IMR-90 (cell line): ENCODE measurements around the gene BTRC. TPM values are rescaled to one million over a fixed set of nuclear protein-coding genes. Genes with fewer than 3 reads are reported as not detected.

Experiments
- ATAC-seq: fragments of 200-7000 bp; cut with Tn5 transposase; 2 replicates; pipeline ENCODE4 v1.9.1; 2020; ENCODE audit warnings: low read depth, mild to moderate bottlenecking, moderate library complexity
- BruUV-seq: library from RNA; stranded (reverse); fragments of 400-500 nt; replicated peaks from 2 replicates; lab custom pipeline; 2021; lab: Mats Ljungman, UMichigan
- CTCF ChIA-PET: fragments of 300-600 bp; formaldehyde crosslinking; extraction: SDS; loops from one replicate; lab custom pipeline; 2021; ENCODE audit warnings: antibody characterized with exemption; lab: Yijun Ruan, JAX
- POLR2A ChIA-PET: fragments of 300-600 bp; sonication (Branson Sonifier 250); formaldehyde crosslinking; loops from one replicate; lab custom pipeline; 2022; ENCODE audit warnings: antibody characterized with exemption; ENCODE audit not compliant: unreplicated experiment; lab: Charles Lee
- DNase-seq: peaks from one replicate; pipeline ENCODE4 v3.0.0; 2013
- H2AFZ ChIP-seq: replicated peaks from 2 replicates; pipeline ENCODE3; 2013; ENCODE audit warnings: low read length, mild to moderate bottlenecking; ENCODE audit not compliant: poor library complexity
- H2AK5ac ChIP-seq: 2 replicates; pipeline ENCODE4 v1.6.1; 2013; ENCODE audit warnings: low read depth, low read length, inconsistent platforms
- H2AK9ac ChIP-seq: replicated peaks from 2 replicates; pipeline ENCODE3; 2013; ENCODE audit warnings: mild to moderate bottlenecking, low read depth, low read length, moderate library complexity; ENCODE audit not compliant: poor library complexity
- H2BK120ac ChIP-seq: 2 replicates; pipeline ENCODE4 v1.6.1; 2013; ENCODE audit warnings: low read depth, low read length, inconsistent platforms
- H2BK15ac ChIP-seq: 3 replicates; pipeline ENCODE4 v1.6.1; 2013; ENCODE audit warnings: low read depth, low read length, inconsistent platforms
- H2BK20ac ChIP-seq: 2 replicates; pipeline ENCODE4 v1.6.1; 2013; ENCODE audit warnings: low read depth, mild to moderate bottlenecking, inconsistent platforms, low read length, moderate library complexity
- H2BK5ac ChIP-seq: 2 replicates; pipeline ENCODE4 v1.6.1; 2013; ENCODE audit warnings: mild to moderate bottlenecking, low read depth, low read length, inconsistent platforms; ENCODE audit not compliant: poor library complexity, severe bottlenecking
- H3K14ac ChIP-seq: replicated peaks from 2 replicates; pipeline ENCODE4 v1.6.1; 2013; ENCODE audit warnings: low read depth, low read length, inconsistent platforms
- H3K18ac ChIP-seq: 2 replicates; pipeline ENCODE4 v1.6.1; 2013; ENCODE audit warnings: low read depth, low read length, control low read depth
- H3K23ac ChIP-seq: 2 replicates; pipeline ENCODE4 v1.6.1; 2013; ENCODE audit warnings: low read depth, low read length, inconsistent platforms
- H3K27ac ChIP-seq: 2 replicates; pipeline ENCODE4 v1.5.1; 2013; ENCODE audit warnings: mild to moderate bottlenecking, control low read depth, low read length; ENCODE audit not compliant: insufficient read depth
- H3K27me3 ChIP-seq: 2 replicates; pipeline ENCODE4 v1.6.1; 2013; ENCODE audit warnings: low read length; ENCODE audit not compliant: control insufficient read depth, insufficient read depth
- H3K36me3 ChIP-seq: 2 replicates; pipeline ENCODE4 v1.6.1; 2013; ENCODE audit warnings: low read length, mixed read lengths; ENCODE audit not compliant: control insufficient read depth, insufficient read depth
- H3K4ac ChIP-seq: 2 replicates; pipeline ENCODE4 v1.6.1; 2013; ENCODE audit warnings: low read depth, low read length, inconsistent platforms
- H3K4me1 ChIP-seq: 2 replicates; pipeline ENCODE4 v1.6.1; 2013; ENCODE audit warnings: low read length, mixed read lengths; ENCODE audit not compliant: control insufficient read depth, insufficient read depth
- H3K4me2 ChIP-seq: 2 replicates; pipeline ENCODE4 v1.6.1; 2013; ENCODE audit warnings: low read depth, mild to moderate bottlenecking, control low read depth, low read length, moderate library complexity
- H3K4me3 ChIP-seq: 2 replicates; pipeline ENCODE4 v1.5.1; 2013; ENCODE audit warnings: low read depth, mild to moderate bottlenecking, control low read depth, low read length, moderate library complexity; ENCODE audit not compliant: insufficient read depth
- H3K56ac ChIP-seq: 2 replicates; pipeline ENCODE4 v1.6.1; 2013; ENCODE audit warnings: low read length, inconsistent platforms; ENCODE audit not compliant: insufficient read depth; ENCODE audit errors: extremely low read depth
- H3K79me1 ChIP-seq, 2 experiments: 2 replicates each; pipeline ENCODE4 v1.6.1; 2013; ENCODE audit warnings: low read length in 2 of 2, inconsistent platforms in 1 of 2, low read depth in 1 of 2
- H3K9ac ChIP-seq: 2 replicates; pipeline ENCODE4 v1.6.1; 2013; ENCODE audit warnings: low read depth, low read length, control low read depth
- H3K9me1 ChIP-seq: 2 replicates; pipeline ENCODE4 v1.6.1; 2013; ENCODE audit warnings: low read length, inconsistent platforms; ENCODE audit not compliant: insufficient read depth
- H3K9me3 ChIP-seq: 2 replicates; pipeline ENCODE4 v1.6.1; 2013; ENCODE audit warnings: low read length; ENCODE audit not compliant: control insufficient read depth, insufficient read depth
- H4K20me1 ChIP-seq: 2 replicates; pipeline ENCODE4 v1.6.1; 2013; ENCODE audit warnings: low read length, inconsistent platforms; ENCODE audit not compliant: insufficient read depth
- H4K5ac ChIP-seq: 2 replicates; pipeline ENCODE4 v1.6.1; 2013; ENCODE audit warnings: mild to moderate bottlenecking, low read depth, low read length, control low read depth
- H4K8ac ChIP-seq, 2 experiments: 2 replicates each; pipeline ENCODE4 v1.6.1; 2013; ENCODE audit warnings: low read depth in 2 of 2, low read length in 2 of 2, control low read depth in 1 of 2, inconsistent platforms in 1 of 2
- H4K91ac ChIP-seq: 2 replicates; pipeline ENCODE4 v1.6.1; 2013; ENCODE audit warnings: low read depth, low read length, inconsistent platforms; ENCODE audit not compliant: insufficient read depth
- CHD1 ChIP-seq: IDR thresholded peaks from 2 replicates; pipeline ENCODE4 v1.6.1; 2012; ENCODE audit warnings: low read depth, low read length, improper control_type of control experiment
- CTCF ChIP-seq: conservative IDR thresholded peaks from 2 replicates; pipeline ENCODE4 v1.5.1; 2012; ENCODE audit warnings: mild to moderate bottlenecking, low read depth, low read length, improper control_type of control experiment
- ELK1 ChIP-seq: fragments of 150-350 bp; IDR thresholded peaks from 2 replicates; pipeline ENCODE4 v1.6.1; 2016; ENCODE audit warnings: low read depth, mild to moderate bottlenecking, low read length, moderate library complexity, borderline replicate concordance
- MAZ ChIP-seq: IDR thresholded peaks from 2 replicates; pipeline ENCODE4 v1.6.1; 2012; ENCODE audit warnings: low read depth, mild to moderate bottlenecking, low read length, improper control_type of control experiment, moderate library complexity, borderline replicate concordance
- NFE2L2 ChIP-seq: fragments of 150-350 bp; IDR thresholded peaks from 2 replicates; pipeline ENCODE4 v1.6.1; 2016; ENCODE audit warnings: low read depth, mild to moderate bottlenecking, low read length
- RAD21 ChIP-seq: IDR thresholded peaks from 2 replicates; pipeline ENCODE4 v1.6.1; 2012; ENCODE audit warnings: low read length, improper control_type of control experiment
- SMC3 ChIP-seq: fragments of 150-350 bp; IDR thresholded peaks from 2 replicates; pipeline ENCODE4 v1.6.1; 2016; ENCODE audit warnings: low read depth, mild to moderate bottlenecking, antibody characterized with exemption, low read length, moderate library complexity
- USF2 ChIP-seq: fragments of 150-350 bp; IDR thresholded peaks from 2 replicates; pipeline ENCODE4 v1.6.1; 2017; ENCODE audit warnings: mild to moderate bottlenecking, antibody characterized with exemption, low read length, low read depth
- WGBS, 2 experiments: methylation state at CpG; one replicate each; pipeline versions ENCODE4 v1.1.5 to v1.1.7; 2013; ENCODE audit warnings: missing lambda C conversion rate in 2 of 2; ENCODE audit not compliant: insufficient read length in 1 of 2; ENCODE audit errors: extremely low coverage in 2 of 2; 5-methylcytosine and 5-hydroxymethylcytosine counted together
- dilution Hi-C: fragments of 300-500 bp; cut with HindIII; formaldehyde crosslinking; loops from one replicate; pipeline ENCODE4 v1.14.3; 2018; ENCODE audit warnings: low sequenced_read_pairs; ENCODE audit not compliant: unreplicated experiment
- in situ Hi-C: fragments of 300-500 bp; cut with MboI; formaldehyde crosslinking; loops from 3 replicates; pipeline ENCODE4 v1.14.3; 2019; ENCODE audit warnings: low sequenced_read_pairs, inconsistent platforms, mixed read lengths
- intact Hi-C: fragments of 100-400 bp; cut with micrococcal nuclease; formaldehyde crosslinking; loops from 2 replicates; pipeline ENCODE4 v1.10.0; 2022
- polyA plus RNA-seq, 3 experiments: library from polyadenylated mRNA; depleted of rRNA; stranded (reverse); fragments of >200 nt; gene quantifications; 2 replicates each; pipeline ENCODE4 v1.2.3, GENCODE V29; 2012; ENCODE audit warnings: low replicate concordance in 1 of 3
- total RNA-seq: library from RNA; depleted of rRNA; stranded (reverse); fragments of >200 nt; gene quantifications from 2 replicates; pipeline ENCODE4 v1.2.3, GENCODE V29; 2012

Gene BTRC
- total and polyA plus RNA-seq, 2 of the 4 experiments (the other 2 are of a cell fraction): 7.7 to 8.4 TPM

GRCh38 chr10:101569622-101570427 lies 215.9 kb downstream of the BTRC start:
- Histone ChIP-seq H3K9me3 (peaks cover 7% of the 10 kb centered on the region), H3K79me1 (no peaks in the 10 kb centered on the region), H4K91ac (0 out of 2 replicates have a peak overlapping the region, but pooled peaks have one; percentile 38), H2AK9ac (peak overlapping the region; percentile 21), H3K14ac (peak overlapping the region; percentile 81), H2BK120ac (no peak overlapping the region), H4K5ac (peak overlapping the region; percentile 9; the same call in 1 of the 2 replicates), H2AFZ (peak overlapping the region; percentile 97), H3K4me3 (peak overlapping the region; percentile 40), H3K18ac (no peak overlapping the region), H3K9ac (peak overlapping the region; percentile 1; the same call in 1 of the 2 replicates), H2AK5ac (no peak overlapping the region), H3K4ac (peak overlapping the region; percentile 18; the same call in 1 of the 2 replicates), H3K27ac (no peak overlapping the region), H3K56ac (no peak overlapping the region), H2BK15ac (no peak overlapping the region; the same call in 2 of the 3 replicates), H4K8ac (peak overlapping the region; percentile 61 to 72; a peak in 2 of 4 replicates), H3K27me3 (peaks cover 46% of the 10 kb centered on the region), H2BK5ac (no peak overlapping the region), H3K4me2 (peak overlapping the region; percentile 81), H3K9me1 (no peaks in the 10 kb centered on the region; the same call in 1 of the 2 replicates), H4K20me1 (no peaks in the 10 kb centered on the region), H3K4me1 (peaks cover 6% of the 10 kb centered on the region), H3K23ac (no peak overlapping the region), H2BK20ac (no peak overlapping the region), H3K36me3 (no peaks in the 10 kb centered on the region)
- dilution Hi-C loops (no loop called here), in situ Hi-C loops (loop anchor here (5.0 kb wide), 1 partner anchor 358 kb away; no protein-coding TSS in a partner anchor), intact Hi-C loops (loop anchor here (1.0 to 2.0 kb wide), 4 partner anchors 269 to 409 kb away; no protein-coding TSS in a partner anchor)
- 2% methylated on average over 14 of the region's 56 CpGs; no CpG with 5 or more reads in 1 of the 2 experiments for WGBS, 2 experiments
- DNase-seq (peak; percentile 35), ATAC-seq (peak; percentile 91)
- BruUV-seq: no TSS peak
- POLR2A ChIA-PET: no interaction called here
- CTCF ChIA-PET: interaction anchor here (0.6 to 2.5 kb wide), 3 partner anchors 43 to 356 kb away, joined by 3 to 16 read pairs (median 5); no protein-coding TSS in a partner anchor
- TF ChIP-seq NFE2L2 (no peak), ELK1 (no peak), MAZ (peak; percentile 64; the same call in 1 of the 2 replicates), USF2 (no peak), SMC3 (peak; percentile 54), CHD1 (no peak), CTCF (peak; percentile 64), RAD21 (peak; percentile 70)
